Ishikawa (cell line): ENCODE results near the gene MYO15B.

Experiments
- CEBPB ChIP-seq: IDR thresholded peaks from 2 replicates; pipeline ENCODE4 v1.6.1; 2012
- CREB1 ChIP-seq: IDR thresholded peaks from 2 replicates; pipeline ENCODE4 v1.6.1; 2012; ENCODE audit warnings: low read depth
- EGR1 ChIP-seq: IDR thresholded peaks from 2 replicates; pipeline ENCODE4 v1.6.1; 2012
- EP300 ChIP-seq: IDR thresholded peaks from 2 replicates; pipeline ENCODE4 v1.6.1; 2012; ENCODE audit warnings: borderline replicate concordance
- FOXM1 ChIP-seq: IDR thresholded peaks from 2 replicates; pipeline ENCODE4 v1.6.1; 2012; ENCODE audit warnings: low read depth, borderline replicate concordance
- NFIC ChIP-seq: IDR thresholded peaks from 2 replicates; pipeline ENCODE4 v1.6.1; 2012
- RAD21 ChIP-seq: IDR thresholded peaks from 2 replicates; pipeline ENCODE4 v1.6.1; 2012; ENCODE audit warnings: low read depth
- REST ChIP-seq: IDR thresholded peaks from 2 replicates; pipeline ENCODE4 v1.6.1; 2012; ENCODE audit warnings: low read depth, mild to moderate bottlenecking
- TCF12 ChIP-seq: IDR thresholded peaks from 2 replicates; pipeline ENCODE4 v1.6.1; 2012; ENCODE audit warnings: low read depth
- TEAD4 ChIP-seq: IDR thresholded peaks from 2 replicates; pipeline ENCODE4 v1.6.1; 2012
- USF1 ChIP-seq: IDR thresholded peaks from 2 replicates; pipeline ENCODE4 v1.6.1; 2012
- YY1 ChIP-seq: IDR thresholded peaks from 2 replicates; pipeline ENCODE4 v1.6.1; 2012; ENCODE audit warnings: low read depth
- ZBTB7A ChIP-seq: IDR thresholded peaks from 2 replicates; pipeline ENCODE4 v1.6.1; 2012; ENCODE audit warnings: low read depth
- TF ChIP-seq, protein P1 (sequence below): IDR thresholded peaks from 2 replicates; pipeline ENCODE4 v1.6.1; 2012

- no peak for TF ChIP-seq CREB1
- no peak for TF ChIP-seq USF1
- TF ChIP-seq EP300: no peak
- TF ChIP-seq, protein P1, sequence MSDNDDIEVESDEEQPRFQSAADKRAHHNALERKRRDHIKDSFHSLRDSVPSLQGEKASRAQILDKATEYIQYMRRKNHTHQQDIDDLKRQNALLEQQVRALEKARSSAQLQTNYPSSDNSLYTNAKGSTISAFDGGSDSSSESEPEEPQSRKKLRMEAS: no peak
- no peak for TF ChIP-seq TCF12
- no peak for TF ChIP-seq CEBPB
- TF ChIP-seq RAD21: no peak
- no peak for TF ChIP-seq YY1
- no peak for TF ChIP-seq TEAD4
- no peak for TF ChIP-seq FOXM1
- no peak for TF ChIP-seq REST
- no peak for TF ChIP-seq EGR1
- TF ChIP-seq NFIC: no peak
- no peak for TF ChIP-seq ZBTB7A
These were observed 19.5 kb downstream of the MYO15B start for GRCh38 chr17:75607086-75607485.
